ENCODE measurements around the gene TAF9. TPM values are rescaled to one million over a fixed set of nuclear protein-coding genes. Genes with fewer than 3 reads are reported as not detected.

TAF9 gene
- total and polyA plus RNA-seq, 2 of the 13 experiments (the other 11 are each of a cell fraction or from before 2014, with no cell fraction given) = 113 to 218 TPM

DNA sequence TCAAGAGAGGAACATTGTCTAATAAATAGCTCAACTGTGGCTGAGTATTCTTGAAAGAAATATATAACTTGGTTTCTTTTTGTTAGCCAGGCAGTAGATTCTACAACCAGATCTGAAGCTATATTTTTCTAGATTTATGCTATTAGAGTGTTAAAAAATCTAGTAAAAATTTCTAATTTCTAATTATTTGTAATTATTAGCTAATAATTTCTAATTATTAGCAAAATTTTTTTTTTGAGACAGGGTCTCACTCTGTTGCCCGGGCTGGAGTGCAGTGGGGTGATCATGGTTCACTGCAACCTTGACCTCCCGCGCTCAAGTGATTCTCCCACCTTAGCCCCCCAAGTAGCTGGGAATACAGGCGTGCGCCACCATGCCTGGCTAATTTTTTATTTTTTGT lies 3.1 kb upstream of the TAF9 start:
- H3K79me2 ChIP-seq (ENCODE audit: insufficient read depth, low read length) = peaks cover 42% of the 10 kb centered on the region
- peak overlapping the region; percentile 81 for H3K4me2 ChIP-seq (ENCODE audit: low read depth, low read length)
- H3K9me3 ChIP-seq (ENCODE audit: low read length) = no peaks in the 10 kb centered on the region
- ATAC-seq (no peak), FAIRE-seq (no peak), DNase-seq (ENCODE audit: low spot score) (no peak)
- H3K27ac ChIP-seq (ENCODE audit: extremely low read length, insufficient read depth, low read length) = no peak overlapping the region
- no peak for TF ChIP-seq ZNF800 (CRISPR knock-in tag; IDR thresholded peaks at IDR 0.05)
- TF ChIP-seq, protein P1, sequence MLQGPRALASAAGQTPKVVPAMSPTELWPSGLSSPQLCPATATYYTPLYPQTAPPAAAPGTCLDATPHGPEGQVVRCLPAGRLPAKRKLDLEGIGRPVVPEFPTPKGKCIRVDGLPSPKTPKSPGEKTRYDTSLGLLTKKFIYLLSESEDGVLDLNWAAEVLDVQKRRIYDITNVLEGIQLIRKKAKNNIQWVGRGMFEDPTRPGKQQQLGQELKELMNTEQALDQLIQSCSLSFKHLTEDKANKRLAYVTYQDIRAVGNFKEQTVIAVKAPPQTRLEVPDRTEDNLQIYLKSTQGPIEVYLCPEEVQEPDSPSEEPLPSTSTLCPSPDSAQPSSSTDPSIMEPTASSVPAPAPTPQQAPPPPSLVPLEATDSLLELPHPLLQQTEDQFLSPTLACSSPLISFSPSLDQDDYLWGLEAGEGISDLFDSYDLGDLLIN (CRISPR knock-in tag; IDR thresholded peaks at IDR 0.05; ENCODE audit: borderline replicate concordance) = no peak
- no peak for TF ChIP-seq ZNF343 (CRISPR knock-in tag; IDR thresholded peaks at IDR 0.05)
- TF ChIP-seq CBX5 (CRISPR knock-in tag; IDR thresholded peaks at IDR 0.05; ENCODE audit: borderline replicate concordance) = no peak
- TF ChIP-seq ARHGAP35 (CRISPR knock-in tag; IDR thresholded peaks at IDR 0.05; ENCODE audit: borderline replicate concordance) = no peak
- no peak for TF ChIP-seq ZNF597 (CRISPR knock-in tag; IDR thresholded peaks at IDR 0.05)
- no peak for TF ChIP-seq ZEB1 (IDR thresholded peaks at IDR 0.05; ENCODE audit: insufficient replicate concordance, low read depth)
- no peak for TF ChIP-seq MED8 (CRISPR knock-in tag; IDR thresholded peaks at IDR 0.05; ENCODE audit: insufficient replicate concordance)
- TF ChIP-seq, protein P2, sequence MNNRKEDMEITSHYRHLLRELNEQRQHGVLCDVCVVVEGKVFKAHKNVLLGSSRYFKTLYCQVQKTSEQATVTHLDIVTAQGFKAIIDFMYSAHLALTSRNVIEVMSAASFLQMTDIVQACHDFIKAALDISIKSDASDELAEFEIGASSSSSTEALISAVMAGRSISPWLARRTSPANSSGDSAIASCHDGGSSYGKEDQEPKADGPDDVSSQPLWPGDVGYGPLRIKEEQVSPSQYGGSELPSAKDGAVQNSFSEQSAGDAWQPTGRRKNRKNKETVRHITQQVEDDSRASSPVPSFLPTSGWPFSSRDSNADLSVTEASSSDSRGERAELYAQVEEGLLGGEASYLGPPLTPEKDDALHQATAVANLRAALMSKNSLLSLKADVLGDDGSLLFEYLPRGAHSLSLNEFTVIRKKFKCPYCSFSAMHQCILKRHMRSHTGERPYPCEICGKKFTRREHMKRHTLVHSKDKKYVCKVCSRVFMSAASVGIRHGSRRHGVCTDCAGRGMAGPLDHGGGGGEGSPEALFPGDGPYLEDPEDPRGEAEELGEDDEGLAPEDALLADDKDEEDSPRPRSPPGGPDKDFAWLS (CRISPR knock-in tag; IDR thresholded peaks at IDR 0.05; ENCODE audit: borderline replicate concordance) = no peak
- ChIA-PET POLR2A (interaction anchor here (1.0 to 1.9 kb wide), 2 partner anchors 40 to 279 kb away, joined by 3 to 5 read pairs; partner anchors contain the start of gene CCDC125), CTCF (ENCODE audit: low intra/inter-chr PET ratio, low total read pairs) (no interaction called here)
- H3K36me3 ChIP-seq (replicated peaks in 1 of 2; ENCODE audit: control insufficient read depth in 1 of 2, insufficient read depth in 2 of 2, low read length in 2 of 2) = peaks cover 5 to 17% of the 10 kb centered on the region in 2 experiments
- no peak overlapping the region; a peak in 1 of 6 replicates for H3K4me3 ChIP-seq (replicated peaks in 1 of 3; ENCODE audit: insufficient read depth in 1 of 3, low read depth in 2 of 3, low read length in 3 of 3)
- WGBS (ENCODE audit: low lambda C conversion rate) = 98% methylated on average over 5 of the region's 5 CpGs
- no TSS peak for BruUV-seq (replicated peaks)
- intact Hi-C loops (cut with micrococcal nuclease; ENCODE audit: unreplicated experiment) = no loop called here
- no peaks in the 10 kb centered on the region; a peak in 1 of 5 replicates for H3K27me3 ChIP-seq (ENCODE audit: control insufficient read depth in 1 of 2, insufficient read depth in 2 of 2, low read length in 2 of 2)
- H3K4me1 ChIP-seq (ENCODE audit: insufficient read depth, low read length) = peaks cover 25% of the 10 kb centered on the region
- in situ Hi-C loops (cut with HindIII; ENCODE audit: extremely low pct_ligation_motif_present, low pct_unique_long_range_greater_than_20kb) = no loop called here
- H2AFZ ChIP-seq (ENCODE audit: low read length) = no peak overlapping the region
- H4K20me1 ChIP-seq (ENCODE audit: insufficient read depth, low read length) = peaks cover 4% of the 10 kb centered on the region; the same call in 1 of the 2 replicates
- H3K9ac ChIP-seq (ENCODE audit: insufficient read depth, low read depth, low read length) = no peak overlapping the region
